Left ventricle myocardium superior (tissue), 1 donor: ENCODE data around the gene TUBB. TPM values are rescaled to one million over a fixed set of nuclear protein-coding genes. Genes with fewer than 3 reads are reported as not detected.
A peak's percentile ranks its signal among the peaks of the same experiment; 100 is the strongest.
"Not testable (repeated sequence)": the region's sequence is repeated elsewhere in the genome, so short reads cannot be mapped to it uniquely, and the experiment has no call there.

ENCODE experiments used
- ATAC-seq: fragments of 200-7000 bp; cut with Tn5 transposase; one replicate; pipeline ENCODE4 v1.9.1; 2020; ENCODE audit warnings: mild to moderate bottlenecking, moderate library complexity
- DNase-seq: peaks from one replicate; pipeline ENCODE4 v3.0.0-alpha.2; 2020
- intact Hi-C: fragments of 100-400 bp; cut with micrococcal nuclease; formaldehyde crosslinking; loops from one replicate; pipeline ENCODE4 v1.11.0; 2022
- total RNA-seq: library from RNA; stranded (reverse); fragmentation: NEBNext Ultra II Directional; extraction: Animal tissue kit (Norgen Biotek cat#: 25700); gene quantifications from one replicate; pipeline ENCODE4 v1.2.1, GENCODE V29; 2021
- donor health status: DM: no; HTN: yes; CAD: no; lungs with severe emphysema.

Gene TUBB
- total RNA-seq, 1 donor from 2014 or later, result 196 TPM

- ATAC-seq (no peak), DNase-seq (no peak)
- intact Hi-C loops, result loop anchor here (10.0 kb wide), 1 partner anchor 76 kb away; no protein-coding TSS in a partner anchor
Observed at GRCh38 chr6:30748851-30749540, 28.8 kb downstream of the TUBB start.

DNA sequence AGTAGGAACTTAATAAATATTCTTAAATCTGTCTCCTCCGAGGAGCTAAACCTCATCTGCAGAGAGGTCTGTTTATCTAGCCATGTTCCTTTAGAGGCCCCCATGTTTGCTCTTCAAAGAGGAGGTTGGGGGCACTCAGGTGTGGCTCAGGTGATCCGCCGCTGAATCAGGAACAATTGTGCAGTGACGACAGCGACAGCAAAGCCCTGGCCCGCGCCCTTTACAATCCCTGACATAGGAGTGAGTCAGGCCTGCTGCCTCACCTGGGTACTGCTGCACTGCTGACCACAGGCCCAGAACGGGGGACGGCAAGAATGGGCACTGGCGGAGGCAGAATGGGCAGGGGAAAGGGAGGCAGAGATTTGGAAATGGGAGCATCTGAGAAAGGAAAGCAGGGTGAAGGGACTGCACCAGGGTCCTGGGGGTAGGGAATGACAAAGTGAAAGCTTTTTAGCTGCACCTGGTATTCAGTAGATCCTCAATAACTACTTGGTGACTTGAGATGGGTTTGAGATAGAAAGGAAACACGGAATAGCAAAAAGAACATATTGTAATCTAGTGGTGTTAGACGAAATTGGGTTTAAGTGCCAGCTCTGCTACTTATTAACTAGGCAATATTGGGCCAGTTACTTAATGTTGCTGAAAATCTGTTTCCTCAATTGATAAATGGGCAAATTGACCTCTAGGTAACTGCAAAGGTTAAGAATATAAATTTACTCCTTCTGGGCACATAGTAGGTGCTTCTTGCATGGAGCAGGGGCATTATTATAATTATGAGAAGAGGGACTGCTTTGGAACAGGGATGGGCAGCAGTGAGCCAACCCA lies 29.6 kb downstream of the TUBB start:
- intact Hi-C loops, result loop anchor here (10.0 kb wide), 1 partner anchor 75 kb away; no protein-coding TSS in a partner anchor
- ATAC-seq (no peak), DNase-seq (no peak)

- ATAC-seq, result no peak
- intact Hi-C loops, result no loop called here
- DNase-seq, result no peak
Observed at GRCh38 chr6:30750379-30750668, 30.2 kb downstream of the TUBB start.

DNA sequence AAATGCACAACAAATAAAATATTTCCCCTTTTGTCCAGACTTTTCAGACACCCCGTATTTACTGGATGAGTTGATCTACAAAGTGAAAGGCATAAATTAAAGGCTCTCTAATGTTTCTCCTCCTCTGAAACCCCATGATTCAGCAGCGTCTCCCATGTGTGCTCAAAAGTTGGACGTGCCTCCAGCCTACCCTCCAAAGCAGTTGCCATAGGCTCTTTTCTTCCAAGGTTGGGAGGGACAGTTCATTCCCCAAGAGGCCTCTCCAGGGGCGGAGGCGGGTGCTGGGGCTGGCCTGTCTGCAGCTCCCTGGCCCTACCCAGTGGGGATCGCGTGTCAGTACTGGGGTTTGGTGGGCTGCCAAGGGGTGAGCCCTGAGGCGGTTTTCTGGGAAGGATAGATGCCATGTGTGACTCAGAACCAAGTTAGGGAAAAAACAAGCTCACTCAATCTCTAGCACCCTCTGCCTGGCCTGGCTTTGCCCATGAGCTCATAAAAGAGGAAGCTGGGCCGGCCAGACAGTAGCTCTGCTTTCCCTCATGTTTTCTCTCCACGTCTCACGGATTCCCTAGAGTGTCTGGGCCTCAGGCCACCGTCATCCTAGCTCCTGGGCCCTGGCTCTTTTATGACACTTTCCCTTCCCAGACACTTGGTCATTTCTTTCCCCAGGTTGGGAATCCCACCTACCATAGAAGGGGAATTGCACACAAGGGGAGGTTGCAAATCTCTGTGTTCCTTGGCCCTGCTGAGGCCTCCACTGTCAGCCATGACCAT lies 32.2 kb downstream of the TUBB start:
- peak; percentile 93 for DNase-seq
- intact Hi-C loops, result no loop called here
- ATAC-seq, result peak; percentile 95

DNA sequence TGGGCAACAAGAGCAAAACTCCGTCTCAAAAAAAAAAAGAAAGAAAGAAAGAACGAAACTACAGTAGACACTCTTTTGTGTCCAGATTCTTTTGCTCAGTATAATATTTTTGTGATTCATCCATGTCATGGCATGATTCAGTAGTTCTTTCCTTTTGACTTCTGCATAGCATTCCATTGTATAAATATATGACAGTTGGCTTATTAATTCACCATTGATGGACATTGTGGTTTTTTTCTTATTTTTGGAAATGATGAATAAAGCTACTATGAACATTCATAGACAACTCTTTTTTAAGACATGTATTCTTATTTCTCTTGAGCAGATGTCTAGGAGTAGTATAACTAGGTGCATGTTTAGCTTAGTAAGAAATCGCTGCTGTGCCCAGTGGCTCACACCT lies 34.5 kb downstream of the TUBB start:
- no peak for DNase-seq
- ATAC-seq, result no peak
- intact Hi-C loops, result no loop called here

DNA sequence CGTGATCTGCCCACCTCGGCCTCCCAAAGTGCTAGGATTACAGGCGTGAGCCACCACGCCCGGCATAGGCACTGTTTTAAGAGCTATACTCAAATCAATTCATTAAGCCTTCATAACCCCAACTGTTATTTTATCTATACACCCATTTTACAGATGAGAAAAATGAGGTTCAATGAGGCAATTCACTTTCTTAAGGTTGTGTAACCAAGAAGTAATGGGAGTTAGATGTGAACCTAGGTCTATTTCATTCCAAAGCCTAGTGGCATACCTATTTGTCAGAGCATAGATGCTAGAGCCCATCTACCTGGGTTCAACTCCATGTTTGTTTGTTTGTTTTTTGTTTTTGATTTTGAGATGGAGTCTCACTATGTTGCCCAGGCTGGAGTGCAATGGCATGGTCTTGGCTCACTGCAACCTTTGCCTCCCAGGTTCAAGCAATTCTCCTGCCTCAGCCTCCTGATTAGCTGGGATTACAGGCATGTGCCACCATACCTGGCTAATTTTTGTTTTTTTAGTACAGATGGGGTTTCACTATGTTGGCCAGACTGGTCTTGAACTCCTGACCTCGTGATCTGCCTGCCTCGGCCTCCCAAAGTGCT lies 36.4 kb downstream of the TUBB start:
- DNase-seq, ATAC-seq, intact Hi-C loops: not testable (repeated sequence)

DNA sequence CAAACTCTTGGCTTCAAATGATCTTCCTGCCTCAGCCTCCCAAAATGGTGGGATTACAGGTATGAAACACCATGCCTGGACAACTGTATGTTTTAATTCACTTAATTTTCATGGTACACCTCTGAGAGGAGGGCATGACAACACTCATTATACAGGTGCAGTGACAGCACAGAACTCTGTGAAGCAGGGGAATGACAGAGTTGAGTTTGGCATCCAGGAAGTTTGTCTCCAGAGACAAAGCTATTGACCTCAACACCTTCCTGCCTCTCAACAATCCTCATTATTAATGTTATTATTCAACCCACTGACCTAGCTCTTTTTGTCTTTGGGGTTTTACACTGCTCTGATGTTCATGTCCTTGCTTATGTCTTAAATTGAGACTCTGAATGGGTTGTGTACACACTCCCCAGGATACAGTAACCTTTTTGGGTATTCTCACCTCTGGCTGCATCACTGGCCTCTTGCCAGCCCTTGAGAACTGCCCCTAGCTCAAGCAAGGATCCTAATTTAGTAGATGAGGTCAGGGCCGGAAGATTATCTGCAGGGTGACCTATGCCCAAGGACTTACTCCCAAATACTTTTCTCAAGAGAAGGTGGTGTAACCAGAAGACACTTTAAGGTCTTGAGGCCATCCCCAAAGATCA lies 37.2 kb downstream of the TUBB start:
- peak; percentile 71 for DNase-seq
- ATAC-seq, result peak; percentile 71

DNA sequence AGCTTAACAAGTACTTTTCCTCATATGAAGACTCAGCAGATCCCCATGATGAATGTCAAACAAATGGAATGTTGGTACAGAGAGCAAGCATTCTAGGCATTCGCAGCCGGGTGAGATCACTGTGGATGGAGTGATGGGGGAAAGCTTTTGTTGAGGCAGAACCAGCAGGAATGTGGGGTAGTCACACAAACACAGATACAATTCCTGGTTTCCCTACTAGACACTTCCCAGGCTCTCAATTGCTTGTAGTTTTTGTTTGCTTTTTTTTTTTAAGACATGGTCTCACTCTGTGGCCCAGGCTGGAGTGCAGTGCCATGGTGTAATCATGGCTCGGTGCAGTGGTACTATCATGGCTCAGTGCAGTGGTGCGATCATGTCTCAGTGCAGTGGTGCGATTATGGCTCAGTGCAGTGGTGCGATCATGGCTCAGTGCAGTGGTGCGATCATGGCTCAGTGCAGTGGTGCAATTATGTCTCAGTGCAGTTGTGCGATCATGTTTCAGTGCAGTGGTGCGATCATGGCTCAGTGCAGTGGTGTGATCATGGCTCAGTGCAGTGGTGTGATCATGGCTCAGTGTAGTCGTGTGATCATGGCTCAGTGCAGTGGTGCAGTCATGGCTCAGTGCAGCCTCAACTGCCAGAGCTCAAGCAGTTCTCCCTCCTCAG lies 39.6 kb downstream of the TUBB start:
- intact Hi-C loops, result no loop called here
- ATAC-seq (no peak), DNase-seq (no peak)

More for the DNA sequence above, 37.2 kb downstream of the TUBB start:
- intact Hi-C loops, result no loop called here

DNA sequence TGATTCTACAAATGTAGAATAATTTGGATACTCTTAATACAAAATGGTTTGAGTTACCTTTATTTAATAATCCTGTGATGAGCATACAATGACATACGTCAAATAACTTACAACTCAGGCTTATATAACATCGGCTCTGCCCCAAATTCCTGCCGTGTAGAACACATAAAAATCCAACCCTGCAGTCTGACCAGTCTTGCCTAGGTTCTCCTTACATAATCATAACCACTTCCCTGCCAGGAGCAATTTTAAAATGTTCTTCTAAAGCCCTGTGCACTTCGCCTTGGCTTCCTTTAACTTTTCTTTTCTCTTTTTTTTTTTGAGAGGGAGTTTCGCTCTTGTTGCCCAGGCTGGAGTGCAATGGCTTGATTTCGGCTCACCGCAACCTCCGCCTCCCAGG lies 40.4 kb downstream of the TUBB start:
- no peak for DNase-seq
- intact Hi-C loops, result no loop called here
- no peak for ATAC-seq

DNA sequence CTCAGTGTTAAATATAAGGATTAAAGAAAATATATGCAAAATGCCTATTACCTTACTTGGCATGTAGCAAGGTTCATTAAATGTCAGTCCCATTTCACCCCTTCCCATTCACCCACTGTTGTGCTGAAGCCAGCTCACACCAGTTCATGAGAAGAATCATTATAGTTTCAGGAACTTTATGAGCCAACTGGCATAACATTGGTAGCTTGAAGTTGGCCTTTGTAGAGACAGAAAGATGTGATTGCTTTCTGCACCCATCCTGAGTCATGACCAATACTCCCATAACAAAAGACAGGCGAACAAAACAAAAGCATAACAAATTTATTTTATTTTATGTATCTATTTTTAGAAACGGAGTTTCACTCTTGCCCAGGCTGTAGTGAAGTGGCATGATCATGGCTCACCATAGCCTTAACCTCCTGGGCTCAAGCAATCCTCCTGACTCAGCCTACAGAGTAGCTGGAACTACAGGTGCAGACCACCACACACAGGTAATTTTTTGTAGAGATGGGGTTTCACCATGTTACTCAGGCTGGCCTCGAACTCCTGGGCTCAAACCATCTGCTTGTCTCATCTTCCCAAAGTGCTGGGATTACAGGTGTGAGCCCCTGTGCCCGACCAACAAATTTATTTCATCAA lies 41.8 kb downstream of the TUBB start:
- intact Hi-C loops, result no loop called here
- ATAC-seq, result no peak
- DNase-seq, result no peak

GRCh38 chr6:30763155-30763617 lies 43.0 kb downstream of the TUBB start:
- DNase-seq, result no peak
- intact Hi-C loops, result no loop called here
- no peak for ATAC-seq

DNA sequence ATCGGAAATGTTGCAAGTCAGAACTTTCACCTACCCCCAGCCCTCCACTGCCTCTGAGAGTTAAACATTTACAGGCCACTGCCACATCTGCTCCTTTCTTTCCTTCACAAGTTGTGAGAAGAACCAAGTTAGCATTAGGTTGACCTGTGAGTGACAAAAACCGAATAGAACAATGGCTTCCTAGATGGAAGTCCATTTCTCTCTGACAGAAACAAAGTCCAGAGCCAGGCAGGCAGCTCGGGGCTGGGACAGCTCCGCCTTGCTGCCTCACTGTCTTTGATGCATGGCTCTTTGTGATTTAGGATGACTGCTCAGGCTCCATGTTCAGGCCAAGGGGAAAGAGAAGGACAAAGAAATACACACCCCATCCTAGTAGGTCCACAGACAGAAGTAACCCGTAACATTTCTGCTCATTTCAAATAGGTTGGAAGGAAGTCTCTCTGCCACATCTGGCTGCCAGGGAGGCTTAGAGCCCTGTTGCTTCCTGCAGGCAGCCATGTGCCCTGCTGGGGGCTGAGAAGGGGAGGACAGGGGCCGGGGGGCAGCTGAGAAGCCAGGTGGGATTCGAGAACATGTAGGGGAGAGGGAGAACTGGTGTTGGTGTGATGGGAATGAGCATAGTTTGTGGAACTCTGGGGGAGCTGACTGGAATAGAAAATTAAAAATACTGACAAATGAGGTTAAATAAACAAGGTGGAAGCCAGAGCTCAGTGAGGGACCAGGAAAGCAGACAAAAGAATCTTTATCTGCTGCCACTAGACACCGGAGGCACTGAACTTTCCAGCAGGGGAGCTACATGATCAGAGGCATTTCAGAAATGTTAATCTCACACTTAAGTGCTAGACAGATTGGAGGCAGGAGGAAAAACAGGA lies 43.7 kb downstream of the TUBB start:
- peak; percentile 71 for ATAC-seq
- intact Hi-C loops, result no loop called here
- DNase-seq, result no peak

DNA sequence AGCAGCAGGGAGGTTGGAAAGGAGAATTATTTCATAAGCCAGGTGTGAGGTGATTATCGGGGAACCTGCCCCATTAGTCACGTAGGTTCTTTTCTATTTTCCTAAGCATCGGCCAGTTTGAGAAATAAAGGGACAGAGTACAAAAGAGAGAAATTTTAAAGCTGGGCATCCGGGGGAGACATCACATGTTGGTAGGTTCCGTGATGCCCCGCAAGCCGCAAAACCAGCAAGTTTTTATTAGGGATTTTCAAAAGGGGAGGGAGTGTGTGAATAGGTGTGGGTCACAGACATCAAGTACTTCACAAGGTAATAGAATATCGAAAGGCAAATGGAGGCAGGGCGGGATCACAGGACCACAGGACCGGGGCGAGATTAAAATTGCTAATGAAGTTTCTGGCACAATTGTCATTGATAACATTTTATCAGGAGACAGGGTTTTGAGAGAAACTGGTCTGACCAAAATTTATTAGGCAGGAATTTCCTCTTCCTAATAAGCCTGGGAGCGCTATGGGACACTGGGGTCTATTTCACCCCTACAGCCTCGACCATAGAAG lies 44.4 kb downstream of the TUBB start:
- DNase-seq, ATAC-seq, intact Hi-C loops: not testable (repeated sequence)

GRCh38 chr6:30765495-30765894 lies 45.3 kb downstream of the TUBB start:
- DNase-seq, intact Hi-C loops, ATAC-seq: not testable (repeated sequence)

DNA sequence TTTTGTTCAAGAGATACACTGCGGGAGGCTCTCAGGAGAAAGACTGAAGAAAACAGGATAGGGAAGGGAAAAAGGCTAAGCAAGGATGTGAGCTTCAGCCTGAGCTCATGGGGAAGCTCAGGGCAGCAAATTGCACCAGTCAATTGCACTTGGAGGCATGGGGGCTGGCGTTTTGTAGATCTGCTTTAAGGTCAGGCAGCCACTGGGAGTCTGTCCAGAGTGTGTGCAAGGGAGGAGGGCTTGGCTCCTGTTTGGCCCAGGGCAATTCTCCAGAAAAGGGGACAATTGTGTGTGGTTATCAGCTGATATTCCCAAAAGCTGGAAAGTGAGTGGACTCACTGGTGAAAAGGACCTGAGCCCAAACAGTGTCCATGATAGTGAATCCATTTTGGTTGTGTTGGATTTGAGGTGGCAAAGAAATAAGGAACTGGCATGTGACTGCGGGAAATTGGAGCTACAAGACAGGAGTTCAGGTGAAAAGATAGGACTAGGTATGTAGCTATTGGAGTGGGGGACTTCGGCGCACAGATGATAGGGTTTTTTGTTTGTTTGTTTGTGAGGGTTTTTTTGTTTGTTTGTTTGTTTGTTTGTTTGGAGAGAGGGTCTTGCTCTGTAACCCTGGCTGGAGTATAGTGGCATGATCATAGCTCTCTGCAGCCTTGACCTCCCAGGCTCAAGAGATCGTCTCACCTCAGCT lies 46.5 kb downstream of the TUBB start:
- intact Hi-C loops, result no loop called here
- ATAC-seq (peak; percentile 47), DNase-seq (peak; percentile 45)
